CD14-positive monocyte (primary cell): ENCODE measurements around the gene AOAH. TPM values are rescaled to one million over a fixed set of nuclear protein-coding genes. Genes with fewer than 3 reads are reported as not detected.
"Not testable (repeated sequence)": the region's sequence is repeated elsewhere in the genome, so short reads cannot be mapped to it uniquely, and the experiment has no call there.

Source experiments
- DNase-seq, 3 donors: peaks; one replicate each; pipeline ENCODE4 v3.0.0-alpha.2; 2011 to 2022
- H2AFZ ChIP-seq: 2 replicates; pipeline ENCODE4 v1.6.0; 2012; ENCODE audit warnings: mild to moderate bottlenecking, low read depth, low read length, inconsistent platforms; ENCODE audit not compliant: insufficient read depth, poor library complexity, severe bottlenecking
- H3K27ac ChIP-seq, 2 donors: 1 replicate in 1 of 2; 2 replicates in 1 of 2; pipeline ENCODE4 v1.5.1; 2012 to 2013; ENCODE audit warnings: low read length in 2 of 2, control low read depth in 1 of 2, inconsistent platforms in 1 of 2, low read depth in 1 of 2, mild to moderate bottlenecking in 1 of 2
- H3K27me3 ChIP-seq, 2 donors: one replicate each; pipeline versions ENCODE4 v1.6.0 to v1.6.1; 2011 to 2013; ENCODE audit warnings: low read length in 2 of 2; ENCODE audit not compliant: control insufficient read depth in 2 of 2, insufficient read depth in 2 of 2
- H3K36me3 ChIP-seq, 2 donors: replicated peaks in 1 of 2; 1 replicate in 1 of 2; 2 replicates in 1 of 2; pipeline versions ENCODE4 v1.5.1 to v1.6.1; 2012 to 2013; ENCODE audit warnings: low read length in 2 of 2, control low read depth in 1 of 2, inconsistent platforms in 1 of 2, mild to moderate bottlenecking in 1 of 2; ENCODE audit not compliant: insufficient read depth in 2 of 2, control insufficient read depth in 1 of 2
- H3K4me1 ChIP-seq, 2 donors: 1 replicate in 1 of 2; 2 replicates in 1 of 2; pipeline versions ENCODE4 v1.5.1 to v1.6.1; 2012 to 2013; ENCODE audit warnings: low read length in 2 of 2, control low read depth in 1 of 2, inconsistent platforms in 1 of 2, mild to moderate bottlenecking in 1 of 2, moderate library complexity in 1 of 2; ENCODE audit not compliant: insufficient read depth in 2 of 2, control insufficient read depth in 1 of 2
- H3K4me2 ChIP-seq: replicated peaks from 2 replicates; pipeline ENCODE3; 2012; ENCODE audit warnings: low read length, moderate library complexity, mild to moderate bottlenecking; ENCODE audit not compliant: poor library complexity, severe bottlenecking; ENCODE audit errors: extremely low read depth
- H3K4me3 ChIP-seq, 3 experiments: fragments of 200-600 bp in 1 of 3; sonication (generic) in 1 of 3; replicated peaks in 1 of 3; 1 replicate in 2 of 3; 2 replicates in 1 of 3; pipeline ENCODE4 v1.5.1; 2011 to 2013; ENCODE audit warnings: low read length in 3 of 3, mild to moderate bottlenecking in 3 of 3, control low read depth in 2 of 3, low read depth in 2 of 3, inconsistent platforms in 1 of 3, moderate library complexity in 1 of 3
- H3K79me2 ChIP-seq: 2 replicates; pipeline ENCODE4 v1.6.0; 2012; ENCODE audit warnings: mild to moderate bottlenecking, control low read depth, inconsistent platforms, low read length, moderate library complexity; ENCODE audit not compliant: insufficient read depth
- H3K9ac ChIP-seq: 2 replicates; pipeline ENCODE4 v1.6.0; 2017; ENCODE audit warnings: low read length, mild to moderate bottlenecking; ENCODE audit not compliant: insufficient read depth, poor library complexity, severe bottlenecking
- H3K9me3 ChIP-seq, 2 donors: replicated peaks in 1 of 2; 1 replicate in 1 of 2; 2 replicates in 1 of 2; pipeline versions ENCODE4 v1.5.1 to v1.6.1; 2012 to 2013; ENCODE audit warnings: low read length in 2 of 2, control low read depth in 1 of 2; ENCODE audit not compliant: control insufficient read depth in 1 of 2, insufficient read depth in 1 of 2
- H4K20me1 ChIP-seq: 2 replicates; pipeline ENCODE4 v1.6.0; 2012; ENCODE audit warnings: mild to moderate bottlenecking, low read length, control low read depth, moderate library complexity; ENCODE audit not compliant: insufficient read depth
- H3K27ac Mint-ChIP-seq, 7 donors: one replicate each; pipeline ENCODE4 v1.8.0; 2020; ENCODE audit warnings: mild to moderate bottlenecking in 7 of 7, mixed read lengths in 7 of 7, moderate library complexity in 6 of 7, inconsistent platforms in 2 of 7
- H3K27me3 Mint-ChIP-seq, 3 donors: one replicate each; pipeline ENCODE4 v1.8.0; 2021 to 2022; ENCODE audit warnings: low read depth in 3 of 3, mild to moderate bottlenecking in 3 of 3, mixed read lengths in 3 of 3, moderate library complexity in 3 of 3, inconsistent platforms in 1 of 3
- H3K36me3 Mint-ChIP-seq, 2 donors: one replicate each; pipeline ENCODE4 v1.8.0; 2020; ENCODE audit warnings: mixed read lengths in 2 of 2, inconsistent platforms in 1 of 2, mild to moderate bottlenecking in 1 of 2
- H3K4me1 Mint-ChIP-seq: one replicate; pipeline ENCODE4 v1.8.0; 2020; ENCODE audit warnings: mild to moderate bottlenecking, mixed read lengths
- H3K4me3 Mint-ChIP-seq, 2 donors: one replicate each; pipeline ENCODE4 v1.8.0; 2020; ENCODE audit warnings: mild to moderate bottlenecking in 2 of 2, mixed read lengths in 2 of 2, moderate library complexity in 1 of 2
- H3K9me3 Mint-ChIP-seq, 7 donors: one replicate each; pipeline ENCODE4 v1.8.0; 2020 to 2022; ENCODE audit warnings: mixed read lengths in 7 of 7, mild to moderate bottlenecking in 6 of 7, moderate library complexity in 6 of 7, inconsistent platforms in 2 of 7
- CTCF ChIP-seq: fragments of 200-600 bp; IDR thresholded peaks from one replicate; pipeline ENCODE4 v1.8.0; 2022; ENCODE audit warnings: antibody characterized with exemption, mild to moderate bottlenecking
- WGBS: methylation state at CpG from one replicate; pipeline ENCODE4 v1.1.5; 2013; ENCODE audit warnings: missing lambda C conversion rate; ENCODE audit not compliant: insufficient coverage; 5-methylcytosine and 5-hydroxymethylcytosine counted together
- intact Hi-C, 2 donors: fragments of 100-400 bp; cut with micrococcal nuclease; formaldehyde crosslinking; loops; one replicate each; pipeline versions ENCODE4 v1.15.0 to v1.15.1; 2023
- polyA plus RNA-seq, 3 donors: library from polyadenylated mRNA; depleted of rRNA in 1 of 3; unstranded in 2 of 3; stranded (reverse) in 1 of 3; fragments of 300-500 nt in 2 of 3; fragments of >200 nt in 1 of 3; fragmentation: Illumina TruSeq in 2 of 3; gene quantifications; 1 replicate in 2 of 3; 2 replicates in 1 of 3; pipeline ENCODE4 v1.2.3, GENCODE V29; 2012 to 2021

AOAH gene
- polyA plus RNA-seq, 3 donors, result 305 to 467 (median 349) TPM

GRCh38 chr7:36490419-36490830 lies 233.9 kb downstream of the AOAH start:
- intact Hi-C loops, result no loop called here

GRCh38 chr7:36488672-36489071 lies 235.6 kb downstream of the AOAH start:
- H3K36me3 Mint-ChIP-seq, H3K4me2 ChIP-seq, H3K27ac Mint-ChIP-seq, H3K27me3 Mint-ChIP-seq, H3K27ac ChIP-seq, H2AFZ ChIP-seq, H4K20me1 ChIP-seq, H3K9me3 ChIP-seq, H3K4me1 Mint-ChIP-seq, H3K4me1 ChIP-seq, DNase-seq, H3K79me2 ChIP-seq, H3K27me3 ChIP-seq, H3K9ac ChIP-seq, H3K9me3 Mint-ChIP-seq, H3K4me3 Mint-ChIP-seq, H3K4me3 ChIP-seq, H3K36me3 ChIP-seq: not testable (repeated sequence)
- 94% methylated on average over 3 of the region's 5 CpGs for WGBS
- intact Hi-C loops, result loop anchor here (5.0 to 10.0 kb wide), 3 partner anchors 689 to 716 kb away; no protein-coding TSS in a partner anchor

More at GRCh38 chr7:36490419-36490830, 233.9 kb downstream of the AOAH start:
- Mint-ChIP-seq H3K27me3 (no peaks in the 10 kb centered on the region), H3K4me3 (no peak overlapping the region), H3K36me3 (no peaks in the 10 kb centered on the region), H3K27ac (no peak overlapping the region), H3K4me1 (no peaks in the 10 kb centered on the region), H3K9me3 (peaks cover 0 to 7% (median 2%) of the 10 kb centered on the region in 7 donors)
- Histone ChIP-seq H3K4me2 (no peak overlapping the region), H3K9ac (no peak overlapping the region), H3K27ac (no peak overlapping the region), H3K79me2 (no peaks in the 10 kb centered on the region), H3K4me1 (no peaks in the 10 kb centered on the region), H3K9me3 (no peaks in the 10 kb centered on the region), H3K27me3 (no peaks in the 10 kb centered on the region), H2AFZ (no peak overlapping the region), H4K20me1 (no peaks in the 10 kb centered on the region), H3K4me3 (no peak overlapping the region), H3K36me3 (no peaks in the 10 kb centered on the region)
- TF ChIP-seq CTCF, result no peak
- whole genome bisulfite sequencing, result 100% methylated on average over 1 of the region's 3 CpGs
- DNase-seq, result no peak
